ENCODE data around the gene MED8.

MED8 gene

GRCh38 chr1:43365678-43366077 is 23.9 kb downstream of the MED8 start:
- Histone ChIP-seq H3K27ac (0 out of 2 replicates have a peak overlapping the region, but pooled peaks have one; percentile 35), H3K9ac (ENCODE audit: insufficient read length) (no peak overlapping the region), H3K4me3 (no peak overlapping the region), H3K36me3 (ENCODE audit: insufficient read depth, low read length) (peaks cover 43% of the 10 kb centered on the region), H3K9me3 (ENCODE audit: low read depth, low read length) (no peaks in the 10 kb centered on the region)
- no peak for TF ChIP-seq EZH2 (IDR thresholded peaks at IDR 0.05)
- TF ChIP-seq FOXP2 (optimal IDR thresholded peaks at IDR 0.05; ENCODE audit: control extremely low read depth, extremely low read length, insufficient read depth), result no peak
- no peak for DNase-seq (ENCODE audit: low read depth, low spot score)

GRCh38 chr1:43363935-43364525 is 25.6 kb downstream of the MED8 start:
- H3K36me3 ChIP-seq (ENCODE audit: insufficient read depth, low read length), result peaks cover 57% of the 10 kb centered on the region
- TF ChIP-seq FOXP2 (optimal IDR thresholded peaks at IDR 0.05; ENCODE audit: control extremely low read depth, extremely low read length, insufficient read depth) (no peak), EZH2 (IDR thresholded peaks at IDR 0.05) (no peak), POLR2AphosphoS5 (IDR thresholded peaks at IDR 0.05; ENCODE audit: borderline replicate concordance, low read depth, low read length) (no peak)
- no peak overlapping the region for H3K9ac ChIP-seq (ENCODE audit: insufficient read length)
- H3K27ac ChIP-seq, result no peak overlapping the region
- no peak for DNase-seq (ENCODE audit: low read depth, low spot score)
- no peak overlapping the region for H3K4me3 ChIP-seq
- H3K9me3 ChIP-seq (ENCODE audit: low read depth, low read length), result no peaks in the 10 kb centered on the region

GRCh38 chr1:43363283-43363934 is 26.2 kb downstream of the MED8 start:
- TF ChIP-seq FOXP2 (optimal IDR thresholded peaks at IDR 0.05; ENCODE audit: control extremely low read depth, extremely low read length, insufficient read depth), result no peak
- peak; percentile 56; the same call in 1 of the 2 replicates for TF ChIP-seq POLR2AphosphoS5 (IDR thresholded peaks at IDR 0.05; ENCODE audit: borderline replicate concordance, low read depth, low read length)
- H3K9me3 ChIP-seq (ENCODE audit: low read depth, low read length), result no peaks in the 10 kb centered on the region
- no peak for DNase-seq (ENCODE audit: low read depth, low spot score)
- H3K9ac ChIP-seq (ENCODE audit: insufficient read length), result no peak overlapping the region
- peak overlapping the region; percentile 36; the same call in 1 of the 2 replicates for H3K27ac ChIP-seq
- no peak overlapping the region for H3K4me3 ChIP-seq
- H3K36me3 ChIP-seq (ENCODE audit: insufficient read depth, low read length), result peaks cover 57% of the 10 kb centered on the region

GRCh38 chr1:43360616-43361015 is 29.0 kb downstream of the MED8 start:
- H3K36me3 ChIP-seq (ENCODE audit: insufficient read depth, low read length), result peaks cover 57% of the 10 kb centered on the region
- TF ChIP-seq POLR2AphosphoS5 (IDR thresholded peaks at IDR 0.05; ENCODE audit: borderline replicate concordance, low read depth, low read length), result no peak
- TF ChIP-seq EZH2 (IDR thresholded peaks at IDR 0.05), result no peak
- no peak for TF ChIP-seq FOXP2 (optimal IDR thresholded peaks at IDR 0.05; ENCODE audit: control extremely low read depth, extremely low read length, insufficient read depth)
- peak overlapping the region; percentile 98 for H3K4me3 ChIP-seq
- H3K27ac ChIP-seq, result no peak overlapping the region
- peak overlapping the region; percentile 84 for H3K9ac ChIP-seq (ENCODE audit: insufficient read length)
- no peaks in the 10 kb centered on the region for H3K9me3 ChIP-seq (ENCODE audit: low read depth, low read length)
- DNase-seq (ENCODE audit: low read depth, low spot score), result no peak

GRCh38 chr1:43359696-43360095 is 29.9 kb downstream of the MED8 start:
- Histone ChIP-seq H3K27ac (no peak overlapping the region), H3K4me3 (peak overlapping the region; percentile 98), H3K9ac (ENCODE audit: insufficient read length) (peak overlapping the region; percentile 84), H3K36me3 (ENCODE audit: insufficient read depth, low read length) (peaks cover 54% of the 10 kb centered on the region), H3K9me3 (ENCODE audit: low read depth, low read length) (no peaks in the 10 kb centered on the region)
- DNase-seq (ENCODE audit: low read depth, low spot score), result no peak
- no peak for TF ChIP-seq FOXP2 (optimal IDR thresholded peaks at IDR 0.05; ENCODE audit: control extremely low read depth, extremely low read length, insufficient read depth)
- no peak for TF ChIP-seq POLR2AphosphoS5 (IDR thresholded peaks at IDR 0.05; ENCODE audit: borderline replicate concordance, low read depth, low read length)

- peak; percentile 83 for DNase-seq (ENCODE audit: low read depth, low spot score)
- peak within 1 kb of the TSS; percentile 98 for H3K4me3 ChIP-seq
- TF ChIP-seq FOXP2 (optimal IDR thresholded peaks at IDR 0.05; ENCODE audit: control extremely low read depth, extremely low read length, insufficient read depth) (no peak), EZH2 (IDR thresholded peaks at IDR 0.05) (no peak), POLR2AphosphoS5 (IDR thresholded peaks at IDR 0.05; ENCODE audit: borderline replicate concordance, low read depth, low read length) (peak; percentile 93)
- peak within 1 kb of the TSS; percentile 92 for H3K27ac ChIP-seq
- H3K9me3 ChIP-seq (ENCODE audit: low read depth, low read length), result no peaks in the 10 kb centered on the region
- H3K36me3 ChIP-seq (ENCODE audit: insufficient read depth, low read length), result peaks cover 47% of the 10 kb centered on the region
- peak within 1 kb of the TSS; percentile 99 for H3K9ac ChIP-seq (ENCODE audit: insufficient read length)
Observed at GRCh38 chr1:43358746-43359693, 30.6 kb downstream of the MED8 start, which contains the start of gene CDC20. TSS of gene CDC20 (plus strand) at chr1:43358981. CDS start at chr1:43359216, 235 bp downstream.

GRCh38 chr1:43358121-43358745 is 31.4 kb downstream of the MED8 start:
- Histone ChIP-seq H3K4me3 (peak overlapping the region; percentile 98), H3K9me3 (ENCODE audit: low read depth, low read length) (no peaks in the 10 kb centered on the region), H3K36me3 (ENCODE audit: insufficient read depth, low read length) (peaks cover 39% of the 10 kb centered on the region), H3K9ac (ENCODE audit: insufficient read length) (peak overlapping the region; percentile 99), H3K27ac (peak overlapping the region; percentile 92)
- TF ChIP-seq POLR2AphosphoS5 (IDR thresholded peaks at IDR 0.05; ENCODE audit: borderline replicate concordance, low read depth, low read length) (peak; percentile 88), EZH2 (IDR thresholded peaks at IDR 0.05) (no peak)
- no peak for DNase-seq (ENCODE audit: low read depth, low spot score)

GRCh38 chr1:43357251-43357650 is 32.3 kb downstream of the MED8 start:
- H3K36me3 ChIP-seq (ENCODE audit: insufficient read depth, low read length), result peaks cover 30% of the 10 kb centered on the region
- no peak overlapping the region for H3K4me3 ChIP-seq

More at GRCh38 chr1:43357251-43357650, 32.3 kb downstream of the MED8 start:
- H3K27ac ChIP-seq, result no peak overlapping the region
- no peak for DNase-seq (ENCODE audit: low read depth, low spot score)
- H3K9me3 ChIP-seq (ENCODE audit: low read depth, low read length), result no peaks in the 10 kb centered on the region
- no peak for TF ChIP-seq POLR2AphosphoS5 (IDR thresholded peaks at IDR 0.05; ENCODE audit: borderline replicate concordance, low read depth, low read length)
- no peak for TF ChIP-seq EZH2 (IDR thresholded peaks at IDR 0.05)
- no peak for TF ChIP-seq FOXP2 (optimal IDR thresholded peaks at IDR 0.05; ENCODE audit: control extremely low read depth, extremely low read length, insufficient read depth)
- no peak overlapping the region for H3K9ac ChIP-seq (ENCODE audit: insufficient read length)
